Esophagus squamous epithelium (tissue), 5 donors: ENCODE results near the gene IL1RAPL2. TPM values are rescaled to one million over a fixed set of nuclear protein-coding genes. Genes with fewer than 3 reads are reported as not detected.

Experiments used
- DNase-seq: peaks from one replicate; lab custom pipeline; 2025; lab: John Stamatoyannopoulos, UW
- H3K27ac ChIP-seq, 4 donors: fragments of 200-600 bp; sonication (generic); one replicate each; pipeline ENCODE4 v1.5.1; 2016 to 2019; ENCODE audit warnings: mild to moderate bottlenecking in 1 of 4
- H3K27me3 ChIP-seq, 4 donors: fragments of 200-600 bp; sonication (generic); 1 replicate in 3 of 4; 2 replicates in 1 of 4; pipeline versions ENCODE4 v1.5.1 to v1.6.0; 2017 to 2021; ENCODE audit warnings: antibody characterized with exemption in 1 of 4
- H3K36me3 ChIP-seq, 3 donors: fragments of 200-600 bp; sonication (generic); one replicate each; pipeline ENCODE4 v1.5.1; 2016 to 2019
- H3K4me1 ChIP-seq, 3 donors: fragments of 200-600 bp; sonication (generic); one replicate each; pipeline ENCODE4 v1.5.1; 2017 to 2019
- H3K4me3 ChIP-seq, 4 donors: fragments of 200-600 bp; sonication (generic); 1 replicate in 3 of 4; 2 replicates in 1 of 4; pipeline ENCODE4 v1.5.1; 2016 to 2019; ENCODE audit warnings: mild to moderate bottlenecking in 2 of 4, moderate library complexity in 1 of 4
- H3K9me3 ChIP-seq, 3 donors: fragments of 200-600 bp; sonication (generic); one replicate each; pipeline ENCODE4 v1.5.1; 2016 to 2019
- POLR2A ChIP-seq, 4 donors: fragments of 450-650 bp; IDR thresholded peaks; one replicate each; pipeline ENCODE4 v1.6.1; 2017; ENCODE audit warnings: antibody characterized with exemption in 4 of 4, mild to moderate bottlenecking in 4 of 4, moderate library complexity in 3 of 4
- WGBS, 2 donors: methylation state at CpG; one replicate each; pipeline ENCODE4 v1.1.5; 2018; 5-methylcytosine and 5-hydroxymethylcytosine counted together
- intact Hi-C: fragments of 100-400 bp; cut with DNase I; formaldehyde crosslinking; loops from one replicate; pipeline ENCODE4 v1.15.0; 2022
- total RNA-seq, 4 donors: library from RNA; depleted of rRNA; stranded (reverse); fragments of >200 nt; gene quantifications; one replicate each; pipeline ENCODE4 v1.1.0, GENCODE V29; 2016
- TF ChIP-seq, protein P1 (sequence below), 6 experiments: fragments of 450-650 bp in 4 of 6; fragments of 200-600 bp in 2 of 6; sonication (generic) in 2 of 6; IDR thresholded peaks; one replicate each; pipeline ENCODE4 v1.5.1; 2016 to 2019; ENCODE audit warnings: antibody characterized with exemption in 6 of 6, mild to moderate bottlenecking in 4 of 6, moderate library complexity in 4 of 6
- donor health status: DM: yes; HTN: yes; CAD: no.

Gene IL1RAPL2
- total RNA-seq, 4 donors from 2014 or later: 0.09 TPM; not detected in 3

- Histone ChIP-seq H3K27me3 (no peaks in the 10 kb centered on the region), H3K4me1 (no peaks in the 10 kb centered on the region), H3K36me3 (no peaks in the 10 kb centered on the region), H3K4me3 (no peak overlapping the region), H3K27ac (no peak overlapping the region), H3K9me3 (no peaks in the 10 kb centered on the region)
- TF ChIP-seq, protein P1, sequence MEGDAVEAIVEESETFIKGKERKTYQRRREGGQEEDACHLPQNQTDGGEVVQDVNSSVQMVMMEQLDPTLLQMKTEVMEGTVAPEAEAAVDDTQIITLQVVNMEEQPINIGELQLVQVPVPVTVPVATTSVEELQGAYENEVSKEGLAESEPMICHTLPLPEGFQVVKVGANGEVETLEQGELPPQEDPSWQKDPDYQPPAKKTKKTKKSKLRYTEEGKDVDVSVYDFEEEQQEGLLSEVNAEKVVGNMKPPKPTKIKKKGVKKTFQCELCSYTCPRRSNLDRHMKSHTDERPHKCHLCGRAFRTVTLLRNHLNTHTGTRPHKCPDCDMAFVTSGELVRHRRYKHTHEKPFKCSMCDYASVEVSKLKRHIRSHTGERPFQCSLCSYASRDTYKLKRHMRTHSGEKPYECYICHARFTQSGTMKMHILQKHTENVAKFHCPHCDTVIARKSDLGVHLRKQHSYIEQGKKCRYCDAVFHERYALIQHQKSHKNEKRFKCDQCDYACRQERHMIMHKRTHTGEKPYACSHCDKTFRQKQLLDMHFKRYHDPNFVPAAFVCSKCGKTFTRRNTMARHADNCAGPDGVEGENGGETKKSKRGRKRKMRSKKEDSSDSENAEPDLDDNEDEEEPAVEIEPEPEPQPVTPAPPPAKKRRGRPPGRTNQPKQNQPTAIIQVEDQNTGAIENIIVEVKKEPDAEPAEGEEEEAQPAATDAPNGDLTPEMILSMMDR (IDR thresholded peaks at IDR 0.05): no peak
- no peak for TF ChIP-seq POLR2A (IDR thresholded peaks at IDR 0.05)
- intact Hi-C loops: no loop called here
- DNase-seq: no peak
- WGBS, 2 donors: 50 to 85% methylated on average over 3 of the region's 3 CpGs
Measured at GRCh38 chrX:104728456-104728855, 162.5 kb downstream of the IL1RAPL2 start.

DNA sequence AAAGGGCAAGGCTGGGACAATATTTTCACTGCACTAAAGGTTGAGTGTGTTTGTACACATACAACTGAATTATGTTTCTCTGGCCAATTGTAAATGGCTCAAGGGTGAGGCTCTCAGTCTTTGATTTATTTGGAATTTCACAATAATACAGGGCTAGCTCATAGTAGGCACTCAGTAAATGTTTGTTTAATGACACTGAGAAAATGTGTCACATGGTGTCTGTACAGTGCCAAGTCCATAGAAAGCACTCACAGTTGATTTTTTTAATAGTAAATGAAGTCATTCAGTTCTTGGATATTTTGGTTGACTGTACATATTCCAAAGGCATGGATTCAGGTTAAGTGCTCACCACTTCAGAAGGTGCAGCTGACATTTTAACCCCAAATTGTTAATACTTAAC, 176.4 kb downstream of the IL1RAPL2 start:
- H3K36me3 ChIP-seq: no peaks in the 10 kb centered on the region
- intact Hi-C loops: no loop called here
- no peaks in the 10 kb centered on the region for H3K9me3 ChIP-seq
- no peak overlapping the region for H3K4me3 ChIP-seq
- H3K4me1 ChIP-seq: no peaks in the 10 kb centered on the region
- no peaks in the 10 kb centered on the region for H3K27me3 ChIP-seq
- no peak for DNase-seq
- no peak overlapping the region for H3K27ac ChIP-seq
- TF ChIP-seq POLR2A (IDR thresholded peaks at IDR 0.05): no peak
- TF ChIP-seq, protein P1 (IDR thresholded peaks at IDR 0.05): no peak

GRCh38 chrX:104745152-104745551, 179.2 kb downstream of the IL1RAPL2 start:
- Histone ChIP-seq H3K9me3 (no peaks in the 10 kb centered on the region), H3K4me3 (no peak overlapping the region), H3K36me3 (no peaks in the 10 kb centered on the region), H3K27me3 (no peaks in the 10 kb centered on the region), H3K4me1 (no peaks in the 10 kb centered on the region), H3K27ac (no peak overlapping the region)
- no peak for DNase-seq
- intact Hi-C loops: no loop called here
- 42% methylated on average over 1 of the region's 1 CpG; no CpG with 5 or more reads in 1 of the 2 donors for WGBS, 2 donors
- no peak for TF ChIP-seq POLR2A (IDR thresholded peaks at IDR 0.05)
- TF ChIP-seq, protein P1 (IDR thresholded peaks at IDR 0.05): no peak

GRCh38 chrX:104749951-104750610, 184.1 kb downstream of the IL1RAPL2 start:
- no peak for TF ChIP-seq POLR2A (IDR thresholded peaks at IDR 0.05)
- TF ChIP-seq, protein P1 (IDR thresholded peaks at IDR 0.05): no peak
- Histone ChIP-seq H3K27ac (no peak overlapping the region), H3K9me3 (no peaks in the 10 kb centered on the region), H3K4me1 (no peaks in the 10 kb centered on the region), H3K36me3 (no peaks in the 10 kb centered on the region), H3K4me3 (no peak overlapping the region), H3K27me3 (no peaks in the 10 kb centered on the region)
- intact Hi-C loops: no loop called here
- 53 to 57% methylated on average over 2 of the region's 2 CpGs for WGBS, 2 donors
- DNase-seq: no peak

GRCh38 chrX:104762641-104763040, 196.6 kb downstream of the IL1RAPL2 start:
- intact Hi-C loops: no loop called here
- TF ChIP-seq, protein P1 (IDR thresholded peaks at IDR 0.05): no peak
- TF ChIP-seq POLR2A (IDR thresholded peaks at IDR 0.05): no peak
- Histone ChIP-seq H3K27me3 (no peaks in the 10 kb centered on the region), H3K27ac (no peak overlapping the region), H3K36me3 (no peaks in the 10 kb centered on the region), H3K4me3 (no peak overlapping the region), H3K9me3 (peaks cover 0 to 20% (median 0%) of the 10 kb centered on the region in 3 donors), H3K4me1 (no peaks in the 10 kb centered on the region)
- DNase-seq: no peak
